Colonic mucosa (tissue), 4 donors: ENCODE data around the gene COL1A2. TPM values are rescaled to one million over a fixed set of nuclear protein-coding genes. Genes with fewer than 3 reads are reported as not detected.

Experiments
- DNase-seq: peaks from one replicate; pipeline ENCODE4 v3.0.0-alpha.2; 2020
- H3K27ac ChIP-seq: fragments of 200-600 bp; one replicate; pipeline ENCODE4 v1.8.0; 2021
- H3K27me3 ChIP-seq: fragments of 200-600 bp; one replicate; pipeline ENCODE4 v1.8.0; 2021
- H3K36me3 ChIP-seq: fragments of 200-600 bp; one replicate; pipeline ENCODE4 v1.8.0; 2021
- H3K4me1 ChIP-seq: fragments of 200-600 bp; one replicate; pipeline ENCODE4 v1.8.0; 2021; ENCODE audit warnings: mild to moderate bottlenecking
- H3K4me3 ChIP-seq: fragments of 200-600 bp; one replicate; pipeline ENCODE4 v1.8.0; 2021
- H3K9ac ChIP-seq, 2 donors: one replicate each; pipeline ENCODE4 v1.7.0; 2013; ENCODE audit warnings: control low read depth in 2 of 2, low read depth in 2 of 2, low read length in 2 of 2
- H3K9me3 ChIP-seq: fragments of 200-600 bp; one replicate; pipeline ENCODE4 v1.8.0; 2021
- CTCF ChIP-seq: fragments of 200-600 bp; IDR thresholded peaks from one replicate; pipeline ENCODE4 v1.8.0; 2022; ENCODE audit warnings: antibody characterized with exemption, mild to moderate bottlenecking
- intact Hi-C: fragments of 100-400 bp; cut with DNase I; formaldehyde crosslinking; loops from one replicate; pipeline ENCODE4 v1.14.1; 2022
- total RNA-seq, 2 donors: library from RNA; stranded (reverse); fragmentation: NEBNext Ultra II Directional in 1 of 2; extraction: Animal tissue kit (Norgen Biotek cat#: 25700) in 1 of 2; gene quantifications; one replicate each; pipeline ENCODE4 v1.2.1, GENCODE V29; 2021
- donor health status: healthy.
- donor health status: DM: no; HTN: no; CAD: no.
- donor health status: DM: no; HTN: no; CAD: no.

COL1A2 gene
- total RNA-seq, 2 donors from 2014 or later, result 55.6 to 131 TPM

GRCh38 chr7:94374721-94375566 lies 19.8 kb upstream of the COL1A2 start:
- H3K4me1 ChIP-seq, result no peaks in the 10 kb centered on the region
- H3K36me3 ChIP-seq, result no peaks in the 10 kb centered on the region
- no peaks in the 10 kb centered on the region for H3K9me3 ChIP-seq
- peak overlapping the region; percentile 79 for H3K27ac ChIP-seq
- H3K9ac ChIP-seq, result peak overlapping the region; percentile 35 to 44
- DNase-seq, result no peak
- no peaks in the 10 kb centered on the region for H3K27me3 ChIP-seq
- intact Hi-C loops, result no loop called here
- H3K4me3 ChIP-seq, result no peak overlapping the region
- no peak for TF ChIP-seq CTCF

GRCh38 chr7:94375691-94376090 lies 19.0 kb upstream of the COL1A2 start:
- Histone ChIP-seq H3K4me3 (no peak overlapping the region), H3K27ac (peak overlapping the region; percentile 79)

DNA sequence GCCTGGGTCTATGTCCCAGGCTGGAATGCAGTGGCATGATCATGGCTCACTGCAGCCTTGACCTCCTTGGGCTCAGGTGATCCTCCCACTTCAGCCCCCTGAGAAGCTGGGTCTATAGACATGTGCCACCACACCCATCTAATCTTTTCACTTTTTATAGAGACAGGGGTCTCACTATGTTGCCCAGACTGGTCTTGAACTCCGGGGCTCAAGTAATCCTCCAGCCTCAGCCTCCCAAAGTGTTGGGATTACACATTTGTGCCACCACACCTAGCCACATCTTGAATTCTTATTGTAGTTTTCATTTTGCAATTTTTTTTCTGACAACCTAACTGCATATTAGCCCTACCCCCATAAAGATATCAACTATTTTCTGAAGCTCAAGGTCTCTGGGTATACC lies 18.4 kb upstream of the COL1A2 start:
- intact Hi-C loops, result no loop called here
- no peaks in the 10 kb centered on the region for H3K4me1 ChIP-seq

More at GRCh38 chr7:94375691-94376090, 19.0 kb upstream of the COL1A2 start:
- H3K4me1 ChIP-seq, result no peaks in the 10 kb centered on the region
- no peak for TF ChIP-seq CTCF
- H3K36me3 ChIP-seq, result no peaks in the 10 kb centered on the region
- H3K9me3 ChIP-seq, result no peaks in the 10 kb centered on the region
- intact Hi-C loops, result no loop called here
- no peaks in the 10 kb centered on the region for H3K27me3 ChIP-seq
- no peak overlapping the region for H3K9ac ChIP-seq
- no peak for DNase-seq

GRCh38 chr7:94378356-94378755 lies 16.3 kb upstream of the COL1A2 start:
- no peak overlapping the region for H3K27ac ChIP-seq
- no peak for TF ChIP-seq CTCF
- H3K27me3 ChIP-seq, result no peaks in the 10 kb centered on the region
- no peak overlapping the region for H3K4me3 ChIP-seq
- no peaks in the 10 kb centered on the region for H3K9me3 ChIP-seq
- no peaks in the 10 kb centered on the region for H3K4me1 ChIP-seq
- no peaks in the 10 kb centered on the region for H3K36me3 ChIP-seq
- intact Hi-C loops, result no loop called here
- no peak overlapping the region for H3K9ac ChIP-seq
- no peak for DNase-seq

More for the DNA sequence above, 18.4 kb upstream of the COL1A2 start:
- Histone ChIP-seq H3K9ac (no peak overlapping the region), H3K36me3 (no peaks in the 10 kb centered on the region), H3K9me3 (no peaks in the 10 kb centered on the region), H3K27me3 (no peaks in the 10 kb centered on the region), H3K4me3 (no peak overlapping the region), H3K27ac (peak overlapping the region; percentile 79)
- TF ChIP-seq CTCF, result no peak
- no peak for DNase-seq

GRCh38 chr7:94380264-94380663 lies 14.4 kb upstream of the COL1A2 start:
- H3K9me3 ChIP-seq, result no peaks in the 10 kb centered on the region
- intact Hi-C loops, result no loop called here
- DNase-seq, result no peak
- no peaks in the 10 kb centered on the region for H3K36me3 ChIP-seq
- no peak overlapping the region for H3K9ac ChIP-seq
- H3K27ac ChIP-seq, result no peak overlapping the region
- no peaks in the 10 kb centered on the region for H3K27me3 ChIP-seq
- H3K4me3 ChIP-seq, result no peak overlapping the region
- no peaks in the 10 kb centered on the region for H3K4me1 ChIP-seq
- no peak for TF ChIP-seq CTCF
